Thyroid gland (tissue), 4 donors: ENCODE results near the gene ITGA1. TPM values are rescaled to one million over a fixed set of nuclear protein-coding genes. Genes with fewer than 3 reads are reported as not detected.
"Not testable (repeated sequence)": the region's sequence is repeated elsewhere in the genome, so short reads cannot be mapped to it uniquely, and the experiment has no call there.

Experiments used
- DNase-seq, 2 donors: peaks; one replicate each; pipeline ENCODE4 v3.0.0-alpha.2; 2019
- H3K27ac ChIP-seq, 3 donors: fragments of 200-600 bp; sonication (generic); 1 replicate in 2 of 3; 2 replicates in 1 of 3; pipeline ENCODE4 v1.5.1; 2016 to 2019; ENCODE audit warnings: mild to moderate bottlenecking in 1 of 3, moderate library complexity in 1 of 3
- H3K27me3 ChIP-seq: fragments of 200-600 bp; sonication (generic); one replicate; pipeline ENCODE4 v1.5.1; 2019
- H3K36me3 ChIP-seq, 2 donors: fragments of 200-600 bp; sonication (generic); one replicate each; pipeline ENCODE4 v1.5.1; 2016 to 2019
- H3K4me1 ChIP-seq, 2 donors: fragments of 200-600 bp; sonication (generic); one replicate each; pipeline ENCODE4 v1.5.1; 2017 to 2019
- H3K4me3 ChIP-seq, 3 donors: fragments of 200-600 bp; sonication (generic); replicated peaks in 1 of 3; 1 replicate in 2 of 3; 2 replicates in 1 of 3; pipeline ENCODE4 v1.5.1; 2016; ENCODE audit warnings: mild to moderate bottlenecking in 1 of 3
- H3K9me3 ChIP-seq: fragments of 200-600 bp; sonication (generic); one replicate; pipeline ENCODE4 v1.5.1; 2017
- CTCF ChIP-seq, 6 experiments: fragments of 200-600 bp in 3 of 6; fragments of 450-650 bp in 3 of 6; sonication (generic) in 3 of 6; IDR thresholded peaks; one replicate each; pipeline ENCODE4 v1.5.1; 2016 to 2019; ENCODE audit warnings: antibody characterized with exemption in 6 of 6, mild to moderate bottlenecking in 2 of 6, inconsistent platforms in 1 of 6, moderate library complexity in 1 of 6
- POLR2A ChIP-seq, 2 donors: fragments of 450-650 bp; IDR thresholded peaks; one replicate each; pipeline ENCODE4 v1.6.1; 2017; ENCODE audit warnings: antibody characterized with exemption in 2 of 2, mild to moderate bottlenecking in 2 of 2, moderate library complexity in 1 of 2
- WGBS, 2 donors: methylation state at CpG; one replicate each; pipeline ENCODE4 v1.1.5; 2017; 5-methylcytosine and 5-hydroxymethylcytosine counted together
- intact Hi-C: fragments of 100-400 bp; cut with DNase I; formaldehyde crosslinking; loops from one replicate; pipeline ENCODE4 v1.15.1; 2023
- total RNA-seq, 4 donors: library from RNA; depleted of rRNA; stranded (reverse); fragments of >200 nt; gene quantifications; one replicate each; pipeline ENCODE4 v1.2.3, GENCODE V29; 2016

ITGA1 gene
- total RNA-seq, 4 donors from 2014 or later = 38.7 to 85.9 (median 52.6) TPM

- 16 to 27% methylated on average over 2 of the region's 2 CpGs for WGBS, 2 donors
- no peaks in the 10 kb centered on the region for H3K36me3 ChIP-seq
- no peaks in the 10 kb centered on the region for H3K4me1 ChIP-seq
- H3K27ac ChIP-seq = no peak overlapping the region
- peak; percentile 8 to 27 for DNase-seq
- H3K27me3 ChIP-seq = no peaks in the 10 kb centered on the region
- no peak overlapping the region for H3K4me3 ChIP-seq
- no peak for TF ChIP-seq CTCF (IDR thresholded peaks at IDR 0.05)
- TF ChIP-seq POLR2A (IDR thresholded peaks at IDR 0.05) = no peak
- intact Hi-C loops = no loop called here
- H3K9me3 ChIP-seq = no peaks in the 10 kb centered on the region
These were observed 173.6 kb downstream of the ITGA1 start for GRCh38 chr5:52961274-52961681.

GRCh38 chr5:52963636-52964035 lies 175.9 kb downstream of the ITGA1 start:
- Histone ChIP-seq H3K9me3 (no peaks in the 10 kb centered on the region), H3K4me1 (no peaks in the 10 kb centered on the region), H3K36me3 (no peaks in the 10 kb centered on the region), H3K27ac (no peak overlapping the region), H3K4me3 (no peak overlapping the region), H3K27me3 (no peaks in the 10 kb centered on the region)
- WGBS, 2 donors = 88 to 95% methylated on average over 1 of the region's 1 CpG
- TF ChIP-seq POLR2A (IDR thresholded peaks at IDR 0.05) = no peak
- no peak for TF ChIP-seq CTCF (IDR thresholded peaks at IDR 0.05)
- no peak for DNase-seq
- intact Hi-C loops = no loop called here

DNA sequence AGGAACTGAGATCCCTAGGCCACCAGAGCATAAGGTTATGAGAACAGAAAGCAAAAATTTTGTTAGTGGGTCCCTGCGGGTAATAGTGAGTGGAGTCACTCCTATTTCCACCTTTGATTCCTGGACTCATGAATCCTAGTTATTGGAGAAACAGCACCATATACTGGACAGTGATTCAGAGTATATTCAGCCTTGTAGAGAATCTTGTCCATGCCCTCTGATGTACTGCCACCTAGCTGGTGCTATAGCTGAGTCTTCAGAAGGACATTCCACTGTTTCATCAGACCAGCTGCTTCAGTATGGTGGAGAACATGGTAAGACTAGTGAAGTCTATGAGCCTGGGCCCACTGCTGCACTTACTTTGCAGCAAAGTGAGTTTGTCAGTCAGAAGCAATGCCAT lies 176.4 kb downstream of the ITGA1 start:
- 93 to 100% methylated on average over 1 of the region's 1 CpG for WGBS, 2 donors
- Histone ChIP-seq H3K9me3 (no peaks in the 10 kb centered on the region), H3K36me3 (no peaks in the 10 kb centered on the region), H3K4me3 (no peak overlapping the region), H3K4me1 (no peaks in the 10 kb centered on the region), H3K27me3 (no peaks in the 10 kb centered on the region), H3K27ac (no peak overlapping the region)
- intact Hi-C loops = no loop called here
- DNase-seq = no peak
- no peak for TF ChIP-seq POLR2A (IDR thresholded peaks at IDR 0.05)
- no peak for TF ChIP-seq CTCF (IDR thresholded peaks at IDR 0.05)

- intact Hi-C loops, H3K27me3 ChIP-seq, H3K9me3 ChIP-seq, H3K4me3 ChIP-seq, DNase-seq, H3K36me3 ChIP-seq, H3K27ac ChIP-seq, H3K4me1 ChIP-seq: not testable (repeated sequence)
- 88 to 94% methylated on average over 7 of the region's 7 CpGs for WGBS, 2 donors
These were observed 188.4 kb downstream of the ITGA1 start for GRCh38 chr5:52976157-52976556.

DNA sequence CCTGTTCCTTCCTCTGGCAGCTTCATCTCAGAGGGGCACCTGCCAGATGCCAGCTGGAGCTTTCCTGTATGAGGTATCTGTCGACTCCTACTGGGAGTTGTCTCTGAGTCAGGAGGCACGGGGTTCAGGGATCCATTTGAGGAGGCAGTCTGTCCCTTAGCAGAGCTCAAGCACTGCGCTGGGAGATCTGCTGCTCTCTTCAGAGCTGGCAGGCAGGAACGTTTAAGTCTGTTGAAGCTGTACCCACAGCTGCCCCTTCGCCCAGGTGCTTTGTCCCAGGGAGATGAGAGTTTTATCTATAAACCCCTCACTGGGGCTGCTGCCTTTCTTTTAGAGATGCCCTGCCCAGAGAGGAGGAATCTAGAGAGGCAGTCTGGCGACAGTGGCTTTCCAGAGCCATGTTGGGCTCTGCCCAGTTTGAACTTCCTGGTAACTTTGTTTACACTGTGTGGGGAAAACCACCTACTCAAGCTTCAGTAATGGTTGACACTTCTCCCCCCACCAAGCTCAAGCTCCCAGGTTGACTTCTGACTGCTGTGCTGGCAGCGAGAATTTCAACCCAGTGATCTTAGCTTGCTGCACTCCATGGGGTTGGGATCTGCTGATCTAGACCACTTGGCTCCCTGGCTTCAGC lies 189.7 kb downstream of the ITGA1 start:
- Histone ChIP-seq H3K27ac (no peak overlapping the region), H3K9me3 (no peaks in the 10 kb centered on the region), H3K4me3 (no peak overlapping the region), H3K27me3 (no peaks in the 10 kb centered on the region), H3K4me1 (no peaks in the 10 kb centered on the region), H3K36me3 (no peaks in the 10 kb centered on the region)
- 90 to 94% methylated on average over 5 of the region's 7 CpGs for WGBS, 2 donors
- TF ChIP-seq POLR2A (IDR thresholded peaks at IDR 0.05) = no peak
- TF ChIP-seq CTCF (IDR thresholded peaks at IDR 0.05) = no peak
- intact Hi-C loops = no loop called here
- DNase-seq = no peak
